HCT116 (cell line): ENCODE results near the gene ERC1. TPM values are rescaled to one million over a fixed set of nuclear protein-coding genes. Genes with fewer than 3 reads are reported as not detected.

ENCODE experiments used
- ATAC-seq: fragments of 200-7000 bp; cut with Tn5 transposase; 2 replicates; pipeline ENCODE4 v1.9.1; 2020; ENCODE audit warnings: mild to moderate bottlenecking, moderate library complexity
- BruUV-seq: library from RNA; stranded (reverse); fragments of 400-500 nt; replicated peaks from 2 replicates; lab custom pipeline; 2021; lab: Mats Ljungman, UMichigan
- CTCF ChIA-PET: fragments of 300-600 bp; sonication (Branson Sonifier 250); formaldehyde crosslinking; loops from one replicate; lab custom pipeline; 2021; ENCODE audit warnings: antibody characterized with exemption; lab: Charles Lee
- POLR2A ChIA-PET: fragments of 300-600, 350-600 bp; sonication (Branson Sonifier 250); formaldehyde crosslinking; loops from one replicate; lab custom pipeline; 2021; ENCODE audit warnings: antibody characterized with exemption; lab: Charles Lee
- RAD21 ChIA-PET, 2 experiments: fragments of 300-600 bp; sonication (Branson Sonifier 250); formaldehyde crosslinking; loops; one replicate each; lab custom pipeline; 2023; ENCODE audit warnings: low total read pairs in 2 of 2; ENCODE audit not compliant: uncharacterized antibody in 2 of 2, unreplicated experiment in 2 of 2, low non-redundant PET in 1 of 2; lab: Charles Lee
- DNase-seq: peaks from one replicate; pipeline ENCODE4 v3.0.0-alpha.2; 2010; ENCODE audit warnings: low read depth, low spot score
- H2AFZ ChIP-seq: fragments of 200-600 bp; shearing (Covaris generic), sonication (generic); 2 replicates; pipeline ENCODE4 v1.6.1; 2017; ENCODE audit warnings: low read depth, mixed run types, mixed read lengths, antibody characterized with exemption, low read length; ENCODE audit not compliant: poor library complexity, severe bottlenecking
- H3K27ac ChIP-seq: 2 replicates; pipeline ENCODE4 v1.5.1; 2012; ENCODE audit warnings: low read depth, low read length
- H3K27me3 ChIP-seq: fragments of 200-600 bp; sonication (generic); 2 replicates; pipeline ENCODE4 v1.6.1; 2016; ENCODE audit warnings: mixed run types, low read length, mixed read lengths; ENCODE audit not compliant: insufficient read depth
- H3K36me3 ChIP-seq, 2 experiments: fragments of 200-500 bp in 1 of 2; fragments of 200-600 bp in 1 of 2; sonication (Bioruptor generic) in 1 of 2; sonication (generic) in 1 of 2; 2 replicates each; pipeline versions ENCODE4 v1.5.1 to v1.6.1; 2014 to 2016; ENCODE audit warnings: low read length in 2 of 2, inconsistent platforms in 1 of 2, mixed read lengths in 1 of 2, mixed run types in 1 of 2; ENCODE audit not compliant: insufficient read depth in 2 of 2, control insufficient read depth in 1 of 2
- H3K4me1 ChIP-seq, 2 experiments: fragments of 200-600 bp in 1 of 2; sonication (generic) in 1 of 2; 2 replicates each; pipeline versions ENCODE4 v1.5.1 to v1.6.1; 2012 to 2017; ENCODE audit warnings: low read length in 2 of 2, inconsistent platforms in 1 of 2, mild to moderate bottlenecking in 1 of 2, mixed read lengths in 1 of 2, mixed run types in 1 of 2, moderate library complexity in 1 of 2; ENCODE audit not compliant: insufficient read depth in 2 of 2, control insufficient read depth in 1 of 2
- H3K4me2 ChIP-seq: fragments of 200-600 bp; sonication (generic); 2 replicates; pipeline ENCODE4 v1.6.1; 2017; ENCODE audit warnings: mixed run types, low read length, mixed read lengths
- H3K4me3 ChIP-seq, 2 experiments: fragments of 200-600 bp in 1 of 2; sonication (generic) in 1 of 2; replicated peaks in 1 of 2; 2 replicates each; pipeline ENCODE4 v1.5.1; 2011 to 2016; ENCODE audit warnings: low read length in 2 of 2, control low read depth in 1 of 2, low read depth in 1 of 2, mild to moderate bottlenecking in 1 of 2, mixed read lengths in 1 of 2, mixed run types in 1 of 2
- H3K79me2 ChIP-seq: fragments of 200-600 bp; sonication (generic); 2 replicates; pipeline ENCODE4 v1.6.1; 2017; ENCODE audit warnings: mild to moderate bottlenecking, mixed run types, low read length, moderate library complexity, mixed read lengths; ENCODE audit not compliant: insufficient read depth
- H3K9ac ChIP-seq: fragments of 200-600 bp; sonication (generic); 2 replicates; pipeline ENCODE4 v1.6.1; 2016; ENCODE audit warnings: low read length, mixed read lengths
- H3K9me2 ChIP-seq: fragments of 200-600 bp; sonication (generic), shearing (Covaris generic); 2 replicates; pipeline ENCODE4 v1.6.1; 2017; ENCODE audit warnings: mixed run types, mild to moderate bottlenecking, moderate library complexity; ENCODE audit not compliant: insufficient read depth
- H3K9me3 ChIP-seq, 2 experiments: fragments of 200-500 bp in 1 of 2; fragments of 200-600 bp in 1 of 2; sonication (Bioruptor generic) in 1 of 2; sonication (generic) in 1 of 2; 2 replicates each; pipeline ENCODE4 v1.6.1; 2014 to 2017; ENCODE audit warnings: low read length in 2 of 2, mixed read lengths in 2 of 2, inconsistent platforms in 1 of 2, low read depth in 1 of 2, mild to moderate bottlenecking in 1 of 2, mixed run types in 1 of 2, moderate library complexity in 1 of 2; ENCODE audit not compliant: control insufficient read depth in 1 of 2, insufficient read depth in 1 of 2
- H4K20me1 ChIP-seq: fragments of 200-600 bp; sonication (generic), shearing (Covaris generic); 2 replicates; pipeline ENCODE4 v1.6.1; 2017; ENCODE audit warnings: mixed run types, mild to moderate bottlenecking, moderate library complexity; ENCODE audit not compliant: insufficient read depth
- EGR1 ChIP-seq: IDR thresholded peaks from 2 replicates; pipeline ENCODE4 v1.6.1; 2012; ENCODE audit warnings: low read depth
- MAX ChIP-seq: IDR thresholded peaks from 2 replicates; pipeline ENCODE4 v1.6.1; 2012
- RAD21 ChIP-seq: IDR thresholded peaks from 2 replicates; pipeline ENCODE4 v1.6.1; 2012; ENCODE audit warnings: low read depth, mild to moderate bottlenecking
- REST ChIP-seq: IDR thresholded peaks from 2 replicates; pipeline ENCODE4 v1.6.1; 2012; ENCODE audit warnings: low read depth
- SIN3A ChIP-seq: IDR thresholded peaks from 2 replicates; pipeline ENCODE4 v1.6.1; 2012; ENCODE audit warnings: low read depth
- YY1 ChIP-seq: IDR thresholded peaks from 2 replicates; pipeline ENCODE4 v1.6.1; 2011; ENCODE audit warnings: low read length, low read depth, moderate library complexity, mild to moderate bottlenecking; ENCODE audit not compliant: insufficient replicate concordance; ENCODE audit errors: extremely low read depth
- ZBTB33 ChIP-seq: IDR thresholded peaks from 2 replicates; pipeline ENCODE4 v1.6.1; 2011; ENCODE audit warnings: mild to moderate bottlenecking, low read length, moderate library complexity; ENCODE audit not compliant: insufficient replicate concordance; ENCODE audit errors: extremely low read depth
- ZNF274 ChIP-seq: fragments of 200-500 bp; sonication (Bioruptor generic); IDR thresholded peaks from 2 replicates; pipeline ENCODE4 v1.6.1; 2014; ENCODE audit warnings: mild to moderate bottlenecking, low read depth, low read length, inconsistent platforms
- intact Hi-C: fragments of 100-400 bp; cut with micrococcal nuclease; formaldehyde crosslinking; loops from 2 replicates; pipeline ENCODE4 v1.10.0; 2022
- total RNA-seq: library from RNA; stranded (reverse); gene quantifications from one replicate; pipeline ENCODE4 v1.2.1, GENCODE V29; 2021; ENCODE audit not compliant: unreplicated experiment

ERC1 gene
- total RNA-seq, 1 experiment from 2014 or later, result 41.9 TPM

GRCh38 chr12:1305063-1305434, 314.0 kb downstream of the ERC1 start:
- no peak for DNase-seq
- Histone ChIP-seq H3K36me3 (no peaks in the 10 kb centered on the region), H2AFZ (no peak overlapping the region), H3K9ac (no peak overlapping the region), H3K4me1 (no peaks in the 10 kb centered on the region), H3K4me3 (no peak overlapping the region), H3K27ac (no peak overlapping the region), H3K4me2 (no peak overlapping the region), H3K27me3 (no peaks in the 10 kb centered on the region), H4K20me1 (no peaks in the 10 kb centered on the region), H3K9me3 (no peaks in the 10 kb centered on the region; a peak in 1 of 4 replicates), H3K9me2 (no peaks in the 10 kb centered on the region), H3K79me2 (no peaks in the 10 kb centered on the region)
- ATAC-seq, result no peak
- POLR2A ChIA-PET, result no interaction called here
- RAD21 ChIA-PET, result no interaction called here
- BruUV-seq, result no TSS peak
- intact Hi-C loops, result no loop called here
- CTCF ChIA-PET, result no interaction called here
- TF ChIP-seq SIN3A (no peak), EGR1 (no peak), REST (no peak), YY1 (no peak), ZNF274 (no peak), RAD21 (no peak), MAX (no peak), ZBTB33 (no peak)
